HG02678 (cell line): Measurements from ENCODE around the gene MN1.

Experiments used
- ATAC-seq: cut with Tn5 transposase; IDR thresholded peaks from one replicate; pipeline ENCODE4 v1.9.1; 2021; ENCODE audit warnings: mild to moderate bottlenecking, moderate library complexity; ENCODE audit not compliant: unreplicated experiment

Gene MN1

DNA sequence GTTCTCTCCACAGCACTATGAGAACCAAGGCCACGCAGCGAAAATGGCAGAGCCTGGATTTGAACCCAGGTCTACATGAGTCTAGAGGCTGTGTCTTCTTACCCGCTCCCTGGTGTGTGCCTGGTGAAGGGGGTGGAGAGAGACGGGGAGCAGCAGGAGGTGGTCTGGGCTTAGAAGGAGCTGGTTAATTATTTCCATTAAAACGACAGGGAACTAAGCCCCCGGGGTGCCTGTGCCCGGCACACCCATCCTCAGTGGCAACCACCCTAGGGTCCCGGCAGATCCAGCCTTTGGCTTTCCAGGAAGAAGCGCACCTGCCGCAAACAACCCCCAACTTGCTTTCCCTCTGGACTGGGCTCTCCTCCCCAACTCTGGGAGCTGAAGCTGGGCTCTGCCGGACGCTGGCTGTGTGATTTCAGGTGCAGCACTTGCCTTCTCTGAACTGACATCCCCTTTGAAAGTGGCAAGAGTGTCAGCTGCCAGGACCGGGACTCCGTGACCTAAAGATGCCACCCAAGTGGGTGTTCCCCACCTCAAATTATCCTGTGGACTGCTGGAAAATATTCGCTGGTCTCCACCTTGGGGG lies 35.8 kb downstream of the MN1 start:
- ATAC-seq = no peak

DNA sequence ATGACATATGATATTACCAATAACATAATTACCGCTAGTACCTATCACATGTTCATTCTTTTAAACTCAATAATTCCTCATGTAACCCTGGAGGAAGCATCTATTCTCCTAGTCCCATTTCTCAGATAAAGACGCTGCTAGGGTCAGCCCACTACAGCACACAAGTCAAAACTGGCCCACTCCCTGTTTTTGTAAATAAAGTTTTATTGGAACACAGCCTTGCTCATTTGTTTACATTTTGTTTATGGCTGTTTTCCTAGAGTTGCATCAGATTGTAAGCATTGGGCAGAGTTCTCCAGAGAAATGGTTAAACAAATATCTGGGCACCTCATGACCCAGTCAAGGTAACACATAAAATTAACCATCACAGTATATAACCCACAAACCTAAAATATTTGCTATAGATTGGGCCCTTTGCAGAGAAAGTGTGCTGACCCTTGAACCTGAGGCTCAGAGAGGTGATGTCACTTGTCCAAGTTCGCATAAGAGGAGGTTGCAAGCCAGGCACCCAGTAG lies 36.8 kb downstream of the MN1 start:
- ATAC-seq = no peak

DNA sequence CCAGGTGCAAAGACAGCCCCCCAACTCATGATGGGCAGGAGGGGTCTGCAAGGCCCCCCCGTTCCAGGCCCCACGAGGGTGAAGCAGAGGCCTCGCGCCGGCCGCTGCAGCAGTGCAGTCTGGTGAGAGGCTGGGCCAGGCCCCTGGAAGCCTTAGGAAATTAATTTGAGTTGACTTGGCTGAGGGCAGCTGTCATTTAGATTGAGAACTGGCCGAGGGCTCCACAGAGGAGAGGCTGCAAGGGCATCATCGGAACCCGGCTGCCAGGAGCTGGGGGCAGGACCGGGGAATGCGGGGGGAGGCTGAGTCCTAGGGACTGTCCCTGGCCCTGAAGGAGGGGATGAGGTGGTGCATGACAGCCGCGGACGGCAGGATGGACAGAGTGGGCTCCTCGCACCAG lies 39.9 kb downstream of the MN1 start:
- no peak for ATAC-seq

DNA sequence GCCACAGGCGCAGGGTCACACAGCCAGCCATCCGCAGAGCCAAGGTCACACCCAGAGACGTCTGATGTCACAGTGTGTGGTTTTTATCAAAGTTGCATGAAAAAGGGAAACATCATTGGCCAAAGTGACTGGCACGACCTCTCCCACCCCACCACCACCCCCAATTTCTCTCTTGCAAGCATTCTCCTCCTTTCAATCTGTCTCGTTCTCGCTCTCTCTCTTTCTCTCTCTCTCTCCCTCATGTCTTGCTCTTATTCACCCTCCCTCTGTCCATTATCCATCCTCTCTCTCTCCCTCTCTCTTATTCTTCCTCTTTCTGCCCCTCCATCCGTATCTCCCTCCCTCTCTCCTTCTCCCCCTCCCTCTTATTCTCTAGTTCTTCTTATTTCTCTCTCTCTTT lies 40.6 kb downstream of the MN1 start:
- no peak for ATAC-seq

DNA sequence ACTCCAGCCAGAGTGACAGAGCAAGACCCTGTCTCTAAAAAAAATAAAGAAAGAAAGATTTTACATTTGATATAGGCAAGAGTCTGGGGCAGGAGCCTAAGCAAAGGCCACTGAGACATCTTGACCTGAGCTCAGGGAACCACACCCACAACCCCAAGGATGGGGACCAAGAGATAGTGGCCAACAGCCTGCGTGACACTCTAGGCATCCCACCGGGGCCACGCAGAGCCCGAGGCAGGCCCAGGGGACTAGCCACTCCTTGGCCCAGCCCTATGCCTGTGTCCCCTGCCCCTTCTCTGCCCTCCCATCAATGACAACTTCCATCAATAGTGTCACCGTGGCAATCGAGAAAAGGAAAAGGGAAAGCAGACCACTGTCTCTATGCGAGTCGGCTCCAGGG lies 41.1 kb downstream of the MN1 start:
- ATAC-seq = no peak

DNA sequence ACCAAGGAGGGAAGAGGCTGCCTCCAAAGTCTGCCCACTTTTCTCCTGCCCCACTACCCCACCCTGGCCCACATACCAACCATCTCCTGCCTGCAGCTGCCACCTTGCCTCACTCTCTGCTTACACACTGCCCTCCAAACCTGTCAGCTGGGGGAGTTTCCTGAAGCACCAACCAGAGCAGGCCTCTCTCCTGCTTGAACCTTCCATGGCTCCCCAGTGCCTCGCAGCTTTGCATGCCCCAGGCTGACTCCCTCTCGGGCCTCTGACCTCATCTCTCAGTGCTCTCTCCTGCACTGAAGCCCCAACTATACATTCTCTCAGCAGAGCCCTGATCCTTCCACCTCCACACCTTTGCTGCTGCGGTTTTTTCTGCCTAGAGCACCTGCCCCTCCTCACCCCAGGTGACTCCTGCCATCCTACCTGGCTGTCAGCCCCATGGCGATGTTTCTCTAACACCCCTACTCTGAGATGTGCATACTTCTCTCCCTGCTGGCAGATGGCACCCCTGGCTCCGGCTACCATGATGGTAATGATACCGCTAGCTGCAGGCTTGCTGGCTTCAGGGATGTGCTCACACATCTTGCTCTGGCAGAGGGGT lies 43.5 kb downstream of the MN1 start:
- ATAC-seq = no peak

DNA sequence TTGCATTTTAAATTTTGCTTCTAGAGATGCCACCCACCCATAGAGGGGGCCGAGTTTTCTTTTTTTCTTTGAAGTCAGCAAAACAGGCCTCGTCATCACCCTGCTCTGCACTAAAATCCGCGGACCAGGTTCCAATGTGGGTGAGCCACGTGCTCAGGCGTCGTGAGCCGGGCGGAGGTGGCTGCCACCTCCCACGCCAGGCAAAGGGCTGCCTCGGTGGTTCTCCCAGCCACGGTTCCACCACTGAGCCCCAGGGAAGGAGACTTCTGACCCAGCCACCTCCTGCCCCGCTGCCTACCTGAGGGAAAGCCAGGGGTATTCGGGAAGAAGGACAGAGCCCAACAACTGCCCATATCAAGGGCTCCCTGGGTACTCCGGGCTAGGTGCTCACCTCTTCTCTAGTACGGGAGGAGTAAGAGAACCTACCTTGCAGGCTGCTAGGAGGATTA lies 45.3 kb downstream of the MN1 start:
- ATAC-seq = no peak

DNA sequence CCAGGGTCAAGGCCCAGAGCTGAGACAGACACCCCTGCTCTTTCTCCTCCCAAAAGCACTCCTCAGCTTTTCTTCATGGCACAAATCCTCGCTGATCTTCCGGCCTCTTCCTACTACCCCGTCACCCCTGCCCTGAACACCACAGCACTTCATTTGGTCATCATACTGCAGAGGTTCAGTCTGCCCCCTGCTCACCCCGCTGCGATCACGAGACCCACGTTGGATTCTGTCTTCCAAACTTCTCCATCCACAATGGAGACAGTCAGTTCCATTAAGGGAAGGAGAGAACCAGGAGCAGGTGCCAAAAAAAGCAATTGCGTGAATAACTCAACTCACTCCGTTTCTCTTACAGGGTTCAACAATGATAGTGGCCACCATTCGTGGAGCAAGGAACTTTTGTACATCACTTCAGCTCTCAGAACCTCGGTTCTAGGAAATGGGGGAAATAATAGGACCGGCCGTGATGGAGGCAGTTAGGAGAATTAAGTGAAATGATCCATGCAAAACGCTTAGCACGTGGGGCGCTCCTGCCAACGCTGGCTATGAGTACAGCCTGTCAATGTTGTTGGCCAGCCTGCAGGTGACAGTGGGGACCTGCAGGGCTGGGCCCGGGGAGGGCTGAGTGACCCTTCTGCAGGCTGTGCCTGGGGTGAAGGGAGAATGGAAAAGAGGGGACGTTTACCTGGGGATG lies 45.9 kb downstream of the MN1 start:
- no peak for ATAC-seq

DNA sequence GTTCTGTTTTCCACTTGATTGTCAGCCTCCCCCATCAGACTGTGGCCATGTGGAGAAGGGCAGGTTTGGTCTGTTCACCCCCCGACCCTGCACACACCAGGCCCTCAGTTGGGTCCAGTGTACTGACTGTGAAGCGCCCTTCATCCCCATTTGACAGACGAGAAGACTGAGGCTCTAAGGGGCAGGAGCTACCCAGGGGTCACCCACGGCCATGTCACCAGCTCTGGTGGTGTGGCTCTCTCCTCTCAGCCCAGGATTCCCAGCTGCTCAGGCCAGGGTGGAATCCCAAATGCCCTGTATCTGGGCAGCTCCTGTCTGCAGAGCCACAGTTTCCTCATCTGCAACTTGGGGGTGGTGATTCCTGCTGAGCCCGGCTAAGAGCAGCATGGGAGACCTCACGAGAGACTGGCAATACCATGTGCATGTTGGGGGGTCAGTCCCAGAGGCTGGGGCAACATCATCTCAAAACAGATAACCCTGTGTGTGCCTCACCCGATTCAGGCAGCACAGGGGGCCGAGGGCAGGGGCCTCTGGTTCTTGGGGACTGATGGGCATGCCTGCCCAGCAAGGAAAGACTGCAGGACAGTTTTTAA lies 46.6 kb downstream of the MN1 start:
- no peak for ATAC-seq

DNA sequence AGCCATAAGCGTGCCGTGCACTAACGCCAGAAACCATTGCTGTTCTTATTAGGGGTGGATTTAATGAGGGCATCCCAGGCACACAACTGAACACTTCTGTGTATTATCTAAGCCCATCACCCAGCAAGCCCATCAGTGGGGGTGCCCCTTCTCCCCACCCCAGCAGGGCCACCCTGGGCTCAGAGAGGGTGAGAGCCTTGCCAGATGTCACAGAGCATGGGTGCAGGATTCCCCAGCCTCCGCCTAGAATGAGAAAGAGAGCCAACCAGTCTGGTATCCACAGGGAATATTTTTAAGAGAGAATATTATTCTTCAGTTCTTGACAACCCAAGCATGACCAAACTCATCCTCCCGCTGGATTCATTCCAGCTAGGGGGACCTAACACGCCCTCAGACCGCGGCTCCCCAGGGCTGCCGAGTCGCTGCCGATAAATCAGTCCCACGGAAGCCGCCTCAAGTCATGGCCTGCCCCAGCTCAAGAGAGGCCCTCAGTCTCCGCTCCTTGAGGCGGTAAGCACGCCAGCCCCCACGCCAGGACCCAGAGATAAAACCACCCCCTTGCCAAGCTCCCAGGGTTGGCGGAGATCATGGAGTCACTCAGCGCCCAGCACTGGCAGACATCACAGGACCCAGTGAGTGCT lies 47.2 kb downstream of the MN1 start:
- no peak for ATAC-seq

DNA sequence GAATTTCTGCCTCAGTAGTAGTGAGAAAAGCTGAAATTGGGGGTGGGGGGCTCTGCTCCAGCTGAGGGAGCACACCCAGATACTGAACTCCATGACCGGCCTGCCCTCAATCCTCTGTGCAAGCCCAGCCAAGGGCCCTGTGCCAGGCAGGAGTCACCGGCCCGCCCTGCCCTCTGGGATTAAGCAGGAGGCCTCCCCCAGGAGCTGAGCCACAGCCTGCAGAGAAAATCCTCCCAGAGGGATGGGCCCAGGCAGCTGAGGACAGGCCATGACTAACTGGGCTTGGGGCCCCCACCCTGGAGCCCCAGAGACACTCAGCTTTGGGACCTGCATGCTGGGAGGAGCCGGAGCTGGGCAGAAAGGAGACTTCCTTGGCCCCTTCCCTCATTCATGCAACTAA lies 48.8 kb downstream of the MN1 start:
- ATAC-seq = no peak

DNA sequence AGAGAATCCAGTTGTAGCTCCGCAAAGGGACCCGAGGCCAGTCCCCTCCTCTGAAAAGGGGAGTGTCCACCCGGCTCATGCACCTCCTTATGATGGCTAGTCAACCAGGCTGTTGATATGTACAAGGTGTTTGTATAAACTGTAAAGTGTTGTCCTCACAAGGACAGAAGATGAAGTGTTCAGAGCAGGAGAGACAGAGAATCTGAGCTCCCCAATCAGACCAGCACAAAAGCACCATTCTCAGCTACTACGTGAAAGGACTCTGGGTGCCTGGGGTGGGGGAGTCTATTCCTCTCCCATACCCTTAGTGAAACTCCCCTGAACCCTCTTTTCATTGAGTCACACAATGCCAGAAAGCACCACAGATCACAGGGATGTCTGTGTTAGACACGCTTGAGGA lies 49.4 kb downstream of the MN1 start:
- no peak for ATAC-seq

DNA sequence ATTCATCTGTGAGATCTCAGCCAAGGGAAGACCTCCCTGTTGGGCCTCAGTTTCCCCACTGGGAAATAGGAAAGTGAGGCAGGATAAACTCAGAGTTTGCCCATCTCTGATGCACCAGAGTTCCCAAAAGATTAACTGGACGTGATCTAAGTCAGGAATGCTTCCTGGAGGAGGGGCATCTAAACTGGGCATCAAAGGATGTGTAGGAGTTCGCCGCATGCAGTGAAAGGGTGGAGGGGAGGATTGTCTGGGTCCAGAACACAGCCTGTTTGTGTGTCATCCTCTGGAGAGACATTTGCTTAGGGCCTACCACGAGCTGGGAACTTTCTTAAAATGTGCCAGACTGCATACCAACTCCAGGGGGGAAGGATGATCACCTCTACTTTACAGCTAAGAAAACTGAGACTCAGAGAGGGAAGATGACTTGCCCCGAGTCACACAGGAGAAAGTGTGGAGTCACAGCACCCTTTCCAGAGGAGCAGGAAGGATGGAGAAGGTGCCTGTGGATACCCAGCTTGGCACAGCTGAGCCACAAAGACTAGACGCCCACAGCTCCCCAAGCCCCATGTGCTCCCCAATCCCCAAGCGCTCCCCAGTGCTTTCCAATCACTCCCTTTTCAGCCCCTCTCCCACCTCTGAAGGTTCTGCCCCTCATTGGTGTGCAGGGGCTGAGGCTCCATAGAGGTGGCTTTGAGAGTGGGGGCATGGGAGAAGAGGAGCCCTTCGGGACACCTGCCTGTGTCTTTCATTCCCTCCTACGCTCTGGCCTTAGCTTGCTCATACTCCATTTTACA lies 50.1 kb downstream of the MN1 start:
- ATAC-seq = no peak

DNA sequence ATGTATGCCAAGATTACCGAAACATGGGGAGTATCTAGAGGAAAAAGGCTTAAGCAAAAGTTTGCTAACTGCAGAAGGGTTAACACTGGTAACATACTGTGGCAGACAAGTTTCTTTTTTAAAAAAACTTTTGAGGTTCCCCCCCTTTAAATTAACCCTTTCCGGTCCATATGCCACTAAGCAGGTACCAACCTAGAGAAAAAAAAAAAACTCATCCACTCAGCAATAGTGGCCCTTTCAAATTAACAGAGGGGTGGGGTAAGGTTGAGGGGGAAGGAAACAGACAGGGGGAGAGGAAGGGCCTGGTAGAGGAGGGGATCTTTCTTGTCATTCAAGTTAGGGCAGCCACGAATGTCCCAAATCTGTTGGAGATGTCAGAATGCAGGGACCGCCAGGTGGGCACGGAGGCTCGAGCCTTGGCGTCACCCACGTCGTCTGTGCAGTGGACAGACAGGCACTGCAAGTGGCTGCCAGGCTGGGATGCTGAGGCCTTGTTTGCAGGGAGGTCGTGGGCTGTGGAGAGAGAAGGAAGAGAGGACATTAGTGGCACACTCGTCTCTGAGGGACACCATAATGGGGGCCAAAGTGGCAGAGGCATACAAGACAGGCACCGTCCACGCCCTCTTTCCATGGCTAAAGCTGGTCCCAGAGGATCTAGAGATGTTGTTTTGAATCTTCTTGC lies 50.8 kb downstream of the MN1 start:
- ATAC-seq = no peak

DNA sequence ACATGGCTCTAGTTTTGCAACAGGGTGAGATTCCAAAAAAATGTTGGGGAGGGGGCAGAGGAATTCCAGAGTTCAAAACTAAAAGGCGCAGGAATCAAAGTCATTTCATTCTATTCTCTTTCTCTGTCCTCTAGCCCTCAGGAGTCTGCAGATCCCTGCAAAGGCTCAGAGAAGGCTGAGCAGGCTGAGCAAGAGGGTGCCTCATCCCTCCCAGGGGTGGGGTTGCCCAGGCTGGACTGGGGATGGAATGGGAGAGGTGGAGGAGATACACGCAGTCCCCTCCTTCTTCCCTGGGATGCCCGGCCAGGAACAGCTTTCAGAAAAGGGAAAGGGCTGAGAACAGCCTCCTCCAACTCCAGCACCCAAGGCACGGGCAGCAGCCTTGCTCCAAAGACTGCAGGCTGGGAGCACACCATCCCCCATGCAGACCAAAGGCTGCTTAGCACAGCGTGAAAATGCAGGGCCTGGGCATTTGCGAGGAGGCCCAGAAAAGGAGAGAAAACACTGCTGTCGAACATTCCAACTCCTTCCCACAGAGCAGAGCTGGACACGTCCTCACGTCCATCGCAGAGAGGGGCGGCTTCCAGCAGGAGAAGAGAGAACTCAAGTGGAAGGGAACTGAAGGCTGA lies 51.8 kb downstream of the MN1 start:
- ATAC-seq = no peak

DNA sequence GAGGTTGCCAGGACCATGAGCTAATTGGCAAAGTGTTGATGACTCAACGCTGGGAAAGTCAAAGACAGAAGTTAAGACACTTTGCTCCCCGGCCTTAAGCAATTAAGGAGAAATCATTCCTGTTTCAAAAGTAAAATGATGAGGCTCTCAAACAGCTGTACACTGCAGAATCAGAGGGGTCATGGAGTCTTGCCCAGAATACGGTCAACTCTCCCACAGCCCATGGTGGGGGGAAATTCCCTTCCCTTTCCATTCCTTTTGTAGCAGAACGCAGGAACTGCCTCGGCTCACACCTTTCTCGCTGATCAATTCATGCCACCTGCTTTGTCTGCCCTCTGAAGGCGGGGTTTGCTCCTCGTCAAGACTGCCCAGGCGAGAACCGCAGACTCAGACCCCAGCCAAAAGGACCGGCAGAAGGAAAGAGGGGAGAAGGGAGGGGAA lies 52.8 kb downstream of the MN1 start:
- ATAC-seq = no peak

DNA sequence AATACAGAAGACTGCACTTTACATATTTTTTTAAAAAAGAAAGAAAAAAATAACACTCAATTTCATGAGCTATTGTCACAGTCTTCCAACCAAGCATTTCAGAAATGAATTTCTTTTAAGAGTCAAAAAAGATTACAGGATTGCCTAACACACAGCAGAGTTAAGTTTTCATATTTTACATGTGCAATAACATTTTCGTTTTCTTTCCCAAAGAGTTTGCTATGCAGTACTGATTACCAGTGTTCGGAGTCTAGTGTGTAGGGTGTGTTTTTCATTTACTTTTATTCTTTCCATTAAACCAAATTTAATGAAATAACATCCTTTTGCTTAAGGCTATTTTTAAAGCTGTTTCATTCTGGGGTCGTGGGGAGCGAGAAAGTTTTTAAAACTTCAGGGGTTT lies 53.2 kb downstream of the MN1 start:
- ATAC-seq = no peak

DNA sequence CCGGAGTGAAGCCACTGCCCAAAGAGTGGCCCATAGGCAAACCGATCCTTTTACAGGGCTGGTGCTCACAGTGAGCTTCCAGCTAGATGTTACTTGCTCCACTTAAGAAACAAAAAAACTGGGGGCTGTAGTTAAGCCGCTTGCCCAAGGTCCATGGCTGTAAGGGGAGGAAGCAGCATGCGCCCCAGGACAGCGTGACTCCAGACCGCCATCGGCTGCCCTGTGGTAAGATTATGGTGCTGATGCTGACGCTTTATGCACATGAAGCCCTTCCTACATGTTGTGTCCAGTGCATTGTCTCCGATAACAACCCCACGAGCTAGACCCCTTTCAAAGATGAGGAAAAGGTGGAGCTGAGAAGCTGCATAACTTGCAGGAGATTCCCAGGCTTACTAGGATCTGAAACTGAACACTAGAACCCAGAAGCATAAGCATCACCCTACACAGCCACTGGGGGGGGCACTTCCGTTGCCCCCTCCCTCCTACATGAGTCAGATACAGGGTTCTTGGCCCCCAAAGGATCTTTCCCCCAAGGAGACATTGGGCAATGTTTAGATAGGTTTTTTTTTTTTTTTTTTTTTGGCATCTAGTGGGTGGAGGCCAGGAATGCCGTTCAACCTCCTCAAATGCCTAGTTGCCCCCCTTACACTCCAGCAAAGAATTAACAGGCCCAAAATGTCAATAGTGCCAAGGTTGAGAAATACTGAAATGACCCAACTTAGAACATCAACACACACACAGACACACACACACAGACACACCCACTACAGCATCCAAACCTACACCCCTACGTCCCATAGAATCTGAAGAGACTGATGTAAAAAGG lies 53.9 kb downstream of the MN1 start:
- no peak for ATAC-seq

DNA sequence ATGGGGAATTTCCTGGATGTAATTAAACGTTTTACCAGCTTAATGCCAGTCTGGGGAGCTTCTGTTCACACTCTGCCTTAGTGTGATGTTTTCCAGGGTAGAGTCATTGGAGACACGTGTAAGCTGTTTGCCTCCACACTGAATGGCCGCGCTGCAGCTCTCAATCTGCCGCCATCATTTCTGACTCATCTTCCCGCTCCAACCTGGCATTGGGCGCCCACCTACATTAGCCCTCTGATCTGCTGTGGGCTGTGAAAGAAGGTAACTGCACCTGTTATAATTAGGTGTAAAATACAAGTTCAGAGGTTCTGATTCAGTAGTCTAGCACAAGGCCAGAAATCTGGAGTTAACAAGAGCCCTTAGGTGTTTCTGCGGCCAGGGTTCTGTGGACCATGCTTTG lies 54.6 kb downstream of the MN1 start:
- no peak for ATAC-seq
